ENCODE results near the gene ARL17B.
"Not testable (repeated sequence)": the region's sequence is repeated elsewhere in the genome, so short reads cannot be mapped to it uniquely, and the experiment has no call there.

GRCh38 chr17:46399993-46400392, 38.4 kb upstream of the ARL17B start:
- TF ChIP-seq YY1 (IDR thresholded peaks at IDR 0.05; ENCODE audit: insufficient read depth, insufficient read length); ZNF274 (IDR thresholded peaks at IDR 0.05; ENCODE audit: low read depth, low read length); SUZ12 (IDR thresholded peaks at IDR 0.05; ENCODE audit: extremely low read depth, insufficient read depth, insufficient read length): not testable (repeated sequence)

All from NT2/D1 (cell line).